ENCODE results near the gene NALCN.

The NALCN gene

GRCh38 chr13:101289764-101290163 is 126.5 kb downstream of the NALCN start:
- Histone ChIP-seq H3K36me3 (ENCODE audit: low read length) (no peaks in the 10 kb centered on the region), H2AFZ (ENCODE audit: low read depth, low read length, severe bottlenecking) (no peak overlapping the region), H3K4me2 (ENCODE audit: low read depth, low read length, poor library complexity, severe bottlenecking) (no peak overlapping the region), H3K79me2 (ENCODE audit: insufficient read depth, low read length) (no peaks in the 10 kb centered on the region), H3K9me3 (ENCODE audit: insufficient read depth, low read length) (no peaks in the 10 kb centered on the region), H3K4me3 (ENCODE audit: insufficient read depth, low read length, poor library complexity, severe bottlenecking) (no peak overlapping the region), H4K20me1 (ENCODE audit: low read depth, low read length) (no peaks in the 10 kb centered on the region), H3F3A (ENCODE audit: insufficient read depth) (no peaks in the 10 kb centered on the region), H3K9ac (ENCODE audit: low read length) (no peak overlapping the region), H3K27ac (ENCODE audit: low read depth, low read length) (no peak overlapping the region), H3K27me3 (ENCODE audit: low read length) (no peaks in the 10 kb centered on the region), H3K9me2 (replicated peaks; ENCODE audit: insufficient read depth, low read length) (no peaks in the 10 kb centered on the region)
- TF ChIP-seq EZH2phosphoT487 (conservative IDR thresholded peaks at IDR 0.05; ENCODE audit: low read length) (no peak), CTCF (IDR thresholded peaks at IDR 0.05; ENCODE audit: insufficient read depth, low read length, poor library complexity, severe bottlenecking) (no peak)

DNA sequence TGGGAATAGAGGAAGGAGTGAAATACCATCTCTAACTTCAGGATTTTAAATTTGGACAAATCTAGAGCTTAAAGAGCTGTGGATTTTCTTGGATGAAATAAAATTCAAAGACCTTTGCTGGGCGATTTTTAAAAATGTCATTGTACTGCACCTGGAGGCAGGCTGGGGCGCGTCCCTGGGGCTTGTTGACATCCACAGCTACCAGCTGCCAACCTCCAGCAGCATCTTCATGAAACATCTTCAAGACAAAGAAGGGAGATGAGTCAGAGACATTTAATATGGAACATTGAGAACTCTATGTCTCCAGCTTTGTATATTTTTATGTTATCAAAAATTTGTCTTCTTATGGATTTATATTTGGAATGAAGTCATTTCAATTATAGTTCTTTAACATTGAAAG is 132.5 kb downstream of the NALCN start:
- no peak for TF ChIP-seq CTCF (IDR thresholded peaks at IDR 0.05; ENCODE audit: insufficient read depth, low read length, poor library complexity, severe bottlenecking)
- TF ChIP-seq EZH2phosphoT487 (conservative IDR thresholded peaks at IDR 0.05; ENCODE audit: low read length), result no peak
- Histone ChIP-seq H3K27me3 (ENCODE audit: low read length) (no peaks in the 10 kb centered on the region), H3K36me3 (ENCODE audit: low read length) (no peaks in the 10 kb centered on the region), H3K4me2 (ENCODE audit: low read depth, low read length, poor library complexity, severe bottlenecking) (no peak overlapping the region), H3K27ac (ENCODE audit: low read depth, low read length) (no peak overlapping the region), H3F3A (ENCODE audit: insufficient read depth) (no peaks in the 10 kb centered on the region), H2AFZ (ENCODE audit: low read depth, low read length, severe bottlenecking) (no peak overlapping the region), H3K79me2 (ENCODE audit: insufficient read depth, low read length) (no peaks in the 10 kb centered on the region), H3K9ac (ENCODE audit: low read length) (no peak overlapping the region), H3K9me2 (replicated peaks; ENCODE audit: insufficient read depth, low read length) (no peaks in the 10 kb centered on the region), H3K9me3 (ENCODE audit: insufficient read depth, low read length) (no peaks in the 10 kb centered on the region), H4K20me1 (ENCODE audit: low read depth, low read length) (no peaks in the 10 kb centered on the region), H3K4me3 (ENCODE audit: insufficient read depth, low read length, poor library complexity, severe bottlenecking) (no peak overlapping the region)

GRCh38 chr13:101272886-101273285 is 143.4 kb downstream of the NALCN start:
- no peak overlapping the region for H3K9ac ChIP-seq (ENCODE audit: low read length)
- H3K36me3 ChIP-seq (ENCODE audit: low read length), result no peaks in the 10 kb centered on the region
- no peak overlapping the region for H2AFZ ChIP-seq (ENCODE audit: low read depth, low read length, severe bottlenecking)
- H4K20me1 ChIP-seq (ENCODE audit: low read depth, low read length), result no peaks in the 10 kb centered on the region
- TF ChIP-seq CTCF (IDR thresholded peaks at IDR 0.05; ENCODE audit: insufficient read depth, low read length, poor library complexity, severe bottlenecking) (no peak), EZH2phosphoT487 (conservative IDR thresholded peaks at IDR 0.05; ENCODE audit: low read length) (no peak)
- H3K9me3 ChIP-seq (ENCODE audit: insufficient read depth, low read length), result no peaks in the 10 kb centered on the region
- H3K27ac ChIP-seq (ENCODE audit: low read depth, low read length), result no peak overlapping the region
- no peaks in the 10 kb centered on the region for H3K27me3 ChIP-seq (ENCODE audit: low read length)
- H3K9me2 ChIP-seq (replicated peaks; ENCODE audit: insufficient read depth, low read length), result no peaks in the 10 kb centered on the region
- H3K79me2 ChIP-seq (ENCODE audit: insufficient read depth, low read length), result no peaks in the 10 kb centered on the region
- no peaks in the 10 kb centered on the region for H3F3A ChIP-seq (ENCODE audit: insufficient read depth)
- no peak overlapping the region for H3K4me3 ChIP-seq (ENCODE audit: insufficient read depth, low read length, poor library complexity, severe bottlenecking)
- H3K4me2 ChIP-seq (ENCODE audit: low read depth, low read length, poor library complexity, severe bottlenecking), result no peak overlapping the region

Data from SU-DHL-6 (cell line).